ENCODE results near the gene FAM3D.
"Not testable (repeated sequence)": the region's sequence is repeated elsewhere in the genome, so short reads cannot be mapped to it uniquely, and the experiment has no call there.

The FAM3D gene

GRCh38 chr3:58666683-58667082 lies at the start of gene FAM3D:
Gene FAM3D (minus strand): TSS chr3:58666774. CDS start chr3:58655563, 11,211 bp downstream.
- Histone ChIP-seq H3K9me3 (ENCODE audit: insufficient read depth, low read length) (no peaks in the 10 kb centered on the region), H3K27ac (ENCODE audit: low read length) (no peak within 1 kb of the TSS), H3K4me2 (ENCODE audit: low read length) (no peak within 1 kb of the TSS), H3K27me3 (ENCODE audit: low read depth, low read length) (peaks cover 5% of the 10 kb centered on the region; the same call in 1 of the 2 replicates), H3K4me3 (ENCODE audit: low read length) (no peak within 1 kb of the TSS), H3K4me1 (ENCODE audit: low read length) (no peaks in the 10 kb centered on the region), H3K79me2 (ENCODE audit: low read length) (no peaks in the 10 kb centered on the region), H4K20me1 (ENCODE audit: insufficient read depth, low read length) (no peaks in the 10 kb centered on the region), H3K9ac (ENCODE audit: low read length) (no peak within 1 kb of the TSS), H2AFZ (ENCODE audit: low read depth, low read length) (no peak within 1 kb of the TSS), H3K36me3 (replicated peaks; ENCODE audit: low read depth, low read length) (no peaks in the 10 kb centered on the region)
- TF ChIP-seq CTCF (IDR thresholded peaks at IDR 0.05; ENCODE audit: low read depth, low read length) (no peak), EZH2phosphoT487 (IDR thresholded peaks at IDR 0.05; ENCODE audit: low read depth) (no peak)

- no peaks in the 10 kb centered on the region for H3K36me3 ChIP-seq (replicated peaks; ENCODE audit: low read depth, low read length)
- no peaks in the 10 kb centered on the region for H3K4me1 ChIP-seq (ENCODE audit: low read length)
- H3K4me2 ChIP-seq (ENCODE audit: low read length), result no peak overlapping the region
- no peaks in the 10 kb centered on the region for H3K9me3 ChIP-seq (ENCODE audit: insufficient read depth, low read length)
- no peak overlapping the region for H2AFZ ChIP-seq (ENCODE audit: low read depth, low read length)
- no peak overlapping the region for H3K9ac ChIP-seq (ENCODE audit: low read length)
- no peak overlapping the region for H3K27ac ChIP-seq (ENCODE audit: low read length)
- no peak for TF ChIP-seq CTCF (IDR thresholded peaks at IDR 0.05; ENCODE audit: low read depth, low read length)
- no peak for TF ChIP-seq EZH2phosphoT487 (IDR thresholded peaks at IDR 0.05; ENCODE audit: low read depth)
- no peak overlapping the region for H3K4me3 ChIP-seq (ENCODE audit: low read length)
- no peaks in the 10 kb centered on the region for H4K20me1 ChIP-seq (ENCODE audit: insufficient read depth, low read length)
- no peaks in the 10 kb centered on the region for H3K27me3 ChIP-seq (ENCODE audit: low read depth, low read length)
- no peaks in the 10 kb centered on the region for H3K79me2 ChIP-seq (ENCODE audit: low read length)
These were observed 47.3 kb upstream of the FAM3D start for GRCh38 chr3:58713715-58714401.

- TF ChIP-seq EZH2phosphoT487 (IDR thresholded peaks at IDR 0.05; ENCODE audit: low read depth) (no peak), CTCF (IDR thresholded peaks at IDR 0.05; ENCODE audit: low read depth, low read length) (no peak)
- Histone ChIP-seq H3K79me2 (ENCODE audit: low read length) (no peaks in the 10 kb centered on the region), H2AFZ (ENCODE audit: low read depth, low read length) (no peak overlapping the region), H3K4me3 (ENCODE audit: low read length) (no peak overlapping the region), H3K36me3 (replicated peaks; ENCODE audit: low read depth, low read length) (no peaks in the 10 kb centered on the region), H3K9me3 (ENCODE audit: insufficient read depth, low read length) (no peaks in the 10 kb centered on the region), H3K27ac (ENCODE audit: low read length) (no peak overlapping the region), H4K20me1 (ENCODE audit: insufficient read depth, low read length) (no peaks in the 10 kb centered on the region), H3K4me1 (ENCODE audit: low read length) (no peaks in the 10 kb centered on the region), H3K27me3 (ENCODE audit: low read depth, low read length) (no peaks in the 10 kb centered on the region), H3K4me2 (ENCODE audit: low read length) (no peak overlapping the region), H3K9ac (ENCODE audit: low read length) (no peak overlapping the region)
These were observed 45.3 kb upstream of the FAM3D start for GRCh38 chr3:58711871-58712270.

- not testable (repeated sequence) for H3K9me3 ChIP-seq (ENCODE audit: insufficient read depth, low read length); H4K20me1 ChIP-seq (ENCODE audit: insufficient read depth, low read length); H3K4me3 ChIP-seq (ENCODE audit: low read length); H3K4me1 ChIP-seq (ENCODE audit: low read length); H3K36me3 ChIP-seq (replicated peaks; ENCODE audit: low read depth, low read length); H3K27ac ChIP-seq (ENCODE audit: low read length); H3K9ac ChIP-seq (ENCODE audit: low read length); H3K27me3 ChIP-seq (ENCODE audit: low read depth, low read length); H3K79me2 ChIP-seq (ENCODE audit: low read length); H2AFZ ChIP-seq (ENCODE audit: low read depth, low read length); H3K4me2 ChIP-seq (ENCODE audit: low read length)
These were observed 42.4 kb upstream of the FAM3D start for GRCh38 chr3:58708983-58709382.

All from OCI-LY3 (cell line).